ENCODE measurements around the gene IQCB1.
"Not testable (repeated sequence)": the region's sequence is repeated elsewhere in the genome, so short reads cannot be mapped to it uniquely, and the experiment has no call there.

Gene IQCB1

DNA sequence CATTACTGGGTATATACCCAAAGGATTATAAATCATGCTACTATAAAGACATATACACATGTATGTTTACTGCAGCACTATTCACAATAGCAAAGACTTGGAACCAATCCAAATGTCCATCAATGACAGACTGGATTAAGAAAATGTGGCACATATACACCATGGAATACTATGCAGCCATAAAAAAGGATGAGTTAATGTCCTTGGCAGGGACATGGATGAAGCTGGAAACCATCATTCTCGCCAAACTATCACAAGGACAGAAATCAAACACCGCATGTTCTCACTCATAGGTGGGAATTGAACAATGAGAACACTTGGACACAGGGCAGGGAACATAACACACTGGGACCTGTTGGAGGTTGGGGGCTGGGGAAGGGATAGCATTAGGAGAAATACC is 91.8 kb downstream of the IQCB1 start:
- DNase-seq: not testable (repeated sequence)

DNA sequence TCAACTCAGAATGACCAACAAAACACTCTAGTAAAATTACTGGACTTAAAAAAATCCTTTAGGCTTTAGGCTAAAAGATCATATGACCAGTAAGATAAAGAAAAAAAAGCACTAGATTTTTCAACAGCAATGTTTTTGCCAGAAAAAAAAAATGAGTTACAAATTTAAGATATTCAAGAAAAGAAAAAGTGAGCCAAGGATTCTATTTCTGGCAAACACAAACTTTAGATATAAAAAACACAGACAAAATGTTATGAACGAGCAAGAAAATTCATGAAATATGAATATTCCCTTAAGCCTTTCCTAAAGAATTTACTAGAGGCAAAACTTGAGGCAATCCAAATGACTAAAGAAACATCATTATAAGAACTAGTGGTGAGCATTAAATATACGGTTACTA is 94.0 kb downstream of the IQCB1 start:
- no peak for DNase-seq

GRCh38 chr3:121739902-121740301 is 95.0 kb downstream of the IQCB1 start:
- no peak for DNase-seq

- DNase-seq: no peak
These were observed 97.2 kb downstream of the IQCB1 start for GRCh38 chr3:121737644-121738043.

DNA sequence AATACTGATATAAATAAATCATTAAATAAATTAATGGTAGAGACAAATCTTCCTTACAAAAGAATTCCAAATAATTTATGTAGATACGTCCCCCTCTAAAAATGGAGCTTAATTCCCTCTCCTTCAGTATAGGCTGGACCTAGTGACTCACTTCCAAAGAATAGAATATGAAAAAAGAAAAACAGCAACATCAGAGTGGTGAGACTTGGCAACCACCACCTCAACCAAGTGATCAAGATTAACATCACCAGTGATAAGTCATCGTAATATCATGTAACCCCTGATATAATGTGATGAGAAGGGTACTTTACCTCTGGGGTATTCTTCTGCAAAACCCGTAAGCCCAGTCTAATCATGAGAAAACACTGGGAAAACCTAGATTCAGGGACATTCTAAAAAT is 98.7 kb downstream of the IQCB1 start:
- no peak for DNase-seq

- no peak for DNase-seq
These were observed 99.7 kb downstream of the IQCB1 start for GRCh38 chr3:121735047-121735696.

DNA sequence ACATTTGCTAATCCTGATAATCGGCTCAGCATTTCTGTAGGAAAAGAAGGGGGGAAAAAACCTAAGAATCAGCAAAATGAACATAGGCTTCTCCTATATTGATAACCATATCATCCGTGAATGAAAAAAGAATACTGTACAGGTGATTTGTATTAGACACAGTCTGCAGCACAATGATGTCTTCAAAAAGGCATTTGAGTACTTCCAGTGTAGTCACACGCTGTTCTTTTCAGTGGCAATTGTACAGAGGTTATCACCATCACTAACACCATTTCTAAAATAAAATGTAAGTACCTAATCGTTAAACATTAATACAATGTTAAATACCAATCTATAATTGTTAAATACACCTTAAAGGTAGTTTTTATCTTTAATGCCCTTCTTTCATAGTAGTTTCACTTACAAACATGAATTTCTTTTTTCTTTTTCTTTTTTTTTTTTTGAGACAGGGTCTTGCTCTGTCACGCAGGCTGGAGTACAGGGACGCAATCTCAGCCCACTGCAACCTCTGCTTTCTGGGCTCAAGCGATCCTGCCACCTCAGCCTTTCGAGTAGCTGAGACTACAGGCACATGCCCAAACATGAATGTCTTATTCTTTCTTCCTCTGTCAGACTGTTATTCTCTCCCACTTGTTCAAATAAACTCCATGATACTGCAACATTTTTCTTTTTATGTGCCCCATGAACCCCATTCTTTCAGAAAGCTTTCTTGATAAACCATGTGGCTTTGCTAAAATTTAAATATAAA is 103.7 kb downstream of the IQCB1 start:
- DNase-seq: no peak

DNA sequence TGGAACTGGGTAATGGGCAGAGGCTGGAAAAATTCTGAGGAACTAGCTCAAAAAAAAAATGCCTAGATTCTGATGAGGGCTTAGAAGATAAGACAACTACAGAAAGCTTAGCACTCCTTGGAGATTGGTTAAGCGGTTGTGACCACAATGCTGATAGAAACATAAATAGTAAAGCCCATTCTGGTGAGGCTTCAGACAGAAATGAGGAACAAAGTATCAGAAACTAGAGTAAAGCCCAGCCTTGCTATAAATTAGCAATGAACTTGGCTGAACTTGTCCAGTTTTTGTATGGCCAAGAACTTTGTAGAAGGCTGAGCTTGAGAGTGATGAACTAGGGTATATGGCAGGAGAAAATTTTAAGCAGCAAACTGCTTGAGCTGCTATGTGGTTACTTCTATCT is 110.7 kb downstream of the IQCB1 start:
- no peak for DNase-seq

DNA sequence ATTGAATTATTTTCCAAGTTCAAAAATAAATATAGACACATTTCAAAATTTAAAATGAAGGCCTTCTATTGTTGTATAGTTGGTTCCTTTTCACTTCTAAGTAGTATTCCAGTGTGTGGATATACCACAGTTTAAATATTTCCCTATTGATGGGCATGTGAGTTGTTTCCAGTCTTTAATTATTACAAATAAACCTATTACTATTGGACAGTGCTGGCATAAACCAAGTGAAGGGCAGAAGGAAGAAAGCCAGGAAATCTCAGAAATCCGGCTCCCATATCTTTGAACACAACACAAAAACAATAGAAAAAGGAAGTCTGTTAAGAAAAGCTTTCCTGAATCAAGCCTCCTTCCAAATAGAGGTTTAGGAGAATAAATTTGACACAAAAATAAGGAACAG is 111.4 kb downstream of the IQCB1 start:
- DNase-seq: no peak

DNA sequence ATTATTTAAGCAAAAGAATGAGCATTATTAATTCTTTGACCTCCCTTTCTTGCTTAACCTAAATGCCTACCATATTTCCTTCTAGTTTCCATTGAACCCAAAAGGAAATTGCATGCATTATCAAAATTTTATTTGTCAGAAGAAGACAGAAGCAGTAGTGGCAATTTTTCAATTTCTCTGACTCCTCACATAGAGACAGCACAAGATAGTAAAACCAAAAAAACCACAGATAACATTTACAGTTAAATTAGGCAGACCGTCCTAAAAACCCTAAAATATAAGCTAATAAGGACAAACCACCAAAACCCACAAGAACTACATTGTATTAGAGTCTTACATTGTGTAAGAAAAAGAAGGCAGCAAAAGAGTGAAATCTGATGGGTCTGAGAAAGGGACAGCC is 112.4 kb downstream of the IQCB1 start:
- DNase-seq: no peak

DNA sequence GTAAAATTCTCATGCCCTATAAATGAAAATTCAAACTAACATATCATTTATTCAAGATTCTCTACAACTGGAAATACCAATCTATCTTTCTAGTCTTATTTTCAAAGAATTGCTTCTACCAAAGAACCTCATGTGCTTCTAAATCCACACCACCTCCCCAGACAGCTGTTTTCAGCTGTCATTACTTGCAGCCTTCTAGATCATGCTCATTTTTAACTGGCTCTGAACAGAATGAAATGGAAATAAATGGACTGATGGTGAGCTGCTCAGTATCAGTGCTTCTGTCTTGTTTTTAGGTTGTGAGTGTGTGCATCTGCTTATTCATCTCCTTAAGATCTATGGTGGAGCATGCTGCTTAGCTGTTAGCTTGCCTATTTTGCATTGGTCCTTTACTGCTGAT is 114.7 kb downstream of the IQCB1 start:
- no peak for DNase-seq
